ENCODE data around the gene NOTCH1. TPM values are rescaled to one million over a fixed set of nuclear protein-coding genes. Genes with fewer than 3 reads are reported as not detected.

The NOTCH1 gene
- total RNA-seq, 1 donor from 2014 or later = 67.4 TPM

DNA sequence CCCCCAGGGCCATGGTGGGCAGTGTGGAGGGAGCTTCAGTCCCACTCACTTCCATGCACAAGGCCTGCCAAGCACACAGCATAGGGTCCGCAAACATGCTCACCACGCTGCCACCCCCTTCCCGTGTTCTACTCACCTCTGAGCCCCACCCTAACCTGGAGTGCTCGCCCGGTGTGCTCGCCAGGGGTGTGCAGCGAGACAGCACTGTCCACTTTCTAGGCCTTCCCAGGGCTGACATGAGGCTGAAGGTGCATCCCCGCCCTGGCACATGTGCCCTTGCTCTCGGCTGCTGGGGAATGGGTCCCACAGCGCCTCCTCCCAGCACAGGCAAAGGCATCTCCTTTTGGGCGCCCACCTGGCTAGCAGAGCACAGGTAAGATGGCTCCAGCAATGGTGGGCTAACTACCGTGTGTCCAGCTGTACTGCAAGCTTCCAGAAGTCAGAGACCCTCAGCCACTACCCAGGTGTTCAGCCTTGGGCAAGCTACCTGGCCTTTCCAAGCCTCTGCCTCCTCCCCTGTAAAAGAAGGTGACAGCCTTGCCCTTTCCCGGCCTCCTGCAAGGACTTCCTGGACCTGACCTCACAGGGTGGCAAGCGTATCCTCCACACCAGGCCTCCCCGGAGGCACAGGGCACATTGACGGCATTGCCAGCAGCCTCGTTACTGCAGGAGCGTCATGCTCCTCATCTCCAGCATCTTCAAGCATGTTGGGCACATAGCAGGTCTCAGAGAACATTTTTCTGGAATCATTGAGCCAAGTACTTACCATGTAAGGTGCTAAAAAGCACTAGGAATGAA, 58.8 kb downstream of the NOTCH1 start:
- intact Hi-C loops (cut with micrococcal nuclease) = no loop called here

GRCh38 chr9:136486131-136486530, 59.7 kb downstream of the NOTCH1 start:
- intact Hi-C loops (cut with micrococcal nuclease) = no loop called here

DNA sequence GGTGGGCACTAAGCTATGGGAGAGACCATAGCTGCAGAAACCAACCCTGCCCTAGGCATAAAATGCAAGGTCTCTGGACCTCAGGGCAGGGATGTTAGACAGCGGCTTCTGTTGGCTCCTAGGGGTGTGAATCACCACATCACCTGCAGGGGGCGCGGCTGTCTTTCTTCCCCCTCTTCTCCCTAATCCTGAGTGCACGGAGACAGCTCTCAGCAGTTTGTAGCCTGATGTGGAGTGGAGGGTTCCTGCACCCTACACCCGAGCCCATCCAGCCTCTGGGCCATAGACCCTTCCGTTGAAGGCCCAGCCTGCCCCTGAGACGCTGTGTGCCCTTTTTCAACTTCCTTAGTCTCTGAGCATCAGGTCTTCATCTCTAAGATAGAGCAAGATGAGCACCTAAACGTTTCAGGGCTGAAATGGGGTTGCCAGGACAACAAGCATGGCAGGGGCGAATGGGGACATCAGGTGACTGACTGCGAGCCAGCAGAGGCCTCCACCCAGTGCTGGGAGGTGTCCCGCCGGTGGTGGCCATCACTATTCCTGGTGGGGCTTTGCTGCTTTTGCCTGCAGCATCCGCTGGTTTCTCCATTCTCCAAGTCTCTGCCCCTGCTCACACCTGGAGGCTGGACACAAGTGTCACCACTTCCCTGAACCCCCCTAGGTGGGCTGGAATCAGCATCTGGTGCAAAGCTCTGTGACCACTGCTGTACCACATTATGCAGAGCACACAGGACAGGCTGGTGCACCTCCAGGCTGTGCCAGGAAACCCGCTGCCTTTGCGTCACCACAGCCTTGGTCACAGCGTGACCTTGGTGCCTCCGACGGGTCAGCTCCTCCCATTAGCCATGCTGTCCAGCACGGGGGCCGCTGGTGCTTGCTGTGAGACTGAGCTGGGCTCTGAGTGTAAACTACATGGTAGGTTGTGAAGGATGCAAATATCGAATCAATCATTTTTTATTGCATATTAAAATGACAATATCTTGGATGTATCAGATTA, 60.5 kb downstream of the NOTCH1 start:
- intact Hi-C loops (cut with micrococcal nuclease) = loop anchor here (1.0 kb wide), 1 partner anchor 146 kb away; no protein-coding TSS in a partner anchor

DNA sequence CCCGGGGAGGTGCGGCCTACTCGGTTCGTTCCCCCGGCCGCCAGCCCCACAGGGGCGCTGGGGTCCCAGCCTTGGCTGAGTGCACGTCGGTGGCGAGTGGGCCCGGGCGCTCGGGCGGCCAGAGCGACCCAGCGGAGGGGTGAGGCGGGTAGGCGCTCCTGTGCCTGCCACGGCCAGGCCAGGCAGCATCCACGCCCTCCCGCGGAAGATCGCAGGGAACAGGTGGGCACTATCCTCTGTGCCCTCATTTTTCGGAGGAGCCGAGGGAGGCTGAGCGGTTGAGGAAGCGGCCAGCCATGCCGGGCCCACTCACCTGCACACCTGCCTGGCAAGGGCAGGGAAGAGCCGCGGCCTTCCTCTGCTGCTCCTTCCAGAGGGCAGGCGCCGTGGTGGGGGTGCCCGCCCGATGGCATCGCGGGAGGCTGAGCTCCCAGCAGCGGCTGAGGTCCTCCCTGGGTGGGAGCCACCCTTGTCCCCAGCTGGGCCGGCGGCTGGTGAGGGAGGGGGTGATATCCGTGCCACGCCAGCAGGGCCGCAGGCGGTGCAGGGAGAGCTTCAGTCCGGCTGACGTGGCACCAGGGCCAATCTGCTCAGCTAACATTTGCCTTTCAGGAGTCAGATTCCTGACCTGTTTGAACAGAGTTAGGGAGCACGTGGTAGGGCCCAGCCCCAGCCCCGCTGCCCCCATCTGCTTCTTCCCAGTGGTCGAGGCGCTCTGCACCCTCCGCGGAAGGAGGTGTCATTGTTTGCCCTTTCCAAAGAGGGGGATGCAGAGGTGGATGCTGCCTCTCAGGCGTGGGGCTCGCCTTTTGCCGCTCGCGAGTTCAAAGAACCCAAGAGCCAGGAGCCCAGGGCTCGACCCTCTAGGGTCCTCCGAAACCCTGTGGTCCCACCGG, 61.4 kb downstream of the NOTCH1 start:
- intact Hi-C loops (cut with micrococcal nuclease) = loop anchor here (1.0 kb wide), 1 partner anchor 147 kb away; no protein-coding TSS in a partner anchor

DNA sequence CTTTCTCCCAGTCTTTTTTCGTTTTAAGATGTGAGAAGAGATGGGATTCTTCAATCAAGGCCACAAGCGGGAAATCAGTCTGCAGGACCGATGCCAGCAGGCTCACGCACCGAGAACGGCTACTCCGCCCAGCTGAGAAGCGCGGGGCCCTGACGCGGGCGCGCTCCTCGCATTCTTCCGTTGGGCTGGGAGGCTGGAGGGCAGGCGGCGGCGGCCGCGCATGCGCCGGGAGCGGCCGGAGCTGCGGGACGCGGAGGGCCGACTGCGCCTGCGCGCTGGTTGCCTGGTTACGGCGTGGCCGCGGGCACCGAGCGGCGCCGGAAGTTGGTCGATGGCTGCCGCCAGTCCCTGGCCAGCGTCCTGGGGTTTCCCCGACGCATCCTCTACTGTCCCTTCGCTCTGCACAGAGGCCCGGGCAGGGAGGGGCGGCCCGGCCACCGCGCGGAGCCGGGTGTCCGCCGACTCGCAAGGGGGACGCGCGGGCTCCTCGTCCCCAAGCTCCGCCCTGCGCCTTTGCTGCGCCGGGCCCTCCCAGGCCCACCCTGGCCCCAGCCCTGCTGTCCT, 62.2 kb downstream of the NOTCH1 start:
- intact Hi-C loops (cut with micrococcal nuclease) = loop anchor here (1.0 to 2.0 kb wide), 9 partner anchors 45 to 509 kb away; partner anchors contain the start of genes DNLZ, ENTR1, INPP5E and NOTCH1

- intact Hi-C loops (cut with micrococcal nuclease) = loop anchor here (1.0 to 2.0 kb wide), 9 partner anchors 44 to 509 kb away; partner anchors contain the start of genes DNLZ, ENTR1, INPP5E and NOTCH1
Observed at GRCh38 chr9:136482793-136483588, 62.9 kb downstream of the NOTCH1 start, which contains the start of gene SEC16A. Gene SEC16A (minus strand): TSS chr9:136483040. CDS start chr9:136477615, 5,425 bp downstream.

- intact Hi-C loops (cut with micrococcal nuclease) = loop anchor here (2.0 kb wide), 4 partner anchors 43 to 247 kb away; partner anchors contain the start of genes INPP5E and SNAPC4
Observed at GRCh38 chr9:136482046-136482792, 63.6 kb downstream of the NOTCH1 start.

DNA sequence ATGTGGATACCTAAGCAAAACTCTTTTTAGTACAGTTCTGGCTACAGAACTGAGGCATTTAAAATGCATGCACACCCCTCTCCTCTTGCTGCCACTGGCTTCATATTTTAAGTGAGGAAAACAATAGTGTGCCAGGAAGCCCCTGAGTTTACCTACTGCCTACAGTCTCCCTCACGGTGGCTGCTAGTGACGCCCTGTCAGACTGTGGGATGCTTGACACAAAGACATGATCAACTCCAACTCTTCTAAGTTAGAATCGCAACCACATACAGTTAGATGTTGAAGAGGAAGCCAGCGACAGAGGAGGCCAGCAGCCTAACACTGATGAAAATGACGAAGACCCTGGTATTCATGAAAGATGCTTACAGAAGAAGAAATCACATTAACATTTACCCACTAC, 64.3 kb downstream of the NOTCH1 start:
- intact Hi-C loops (cut with micrococcal nuclease) = no loop called here

- intact Hi-C loops (cut with micrococcal nuclease) = no loop called here
Observed at GRCh38 chr9:136476369-136477150, 69.3 kb downstream of the NOTCH1 start.

DNA sequence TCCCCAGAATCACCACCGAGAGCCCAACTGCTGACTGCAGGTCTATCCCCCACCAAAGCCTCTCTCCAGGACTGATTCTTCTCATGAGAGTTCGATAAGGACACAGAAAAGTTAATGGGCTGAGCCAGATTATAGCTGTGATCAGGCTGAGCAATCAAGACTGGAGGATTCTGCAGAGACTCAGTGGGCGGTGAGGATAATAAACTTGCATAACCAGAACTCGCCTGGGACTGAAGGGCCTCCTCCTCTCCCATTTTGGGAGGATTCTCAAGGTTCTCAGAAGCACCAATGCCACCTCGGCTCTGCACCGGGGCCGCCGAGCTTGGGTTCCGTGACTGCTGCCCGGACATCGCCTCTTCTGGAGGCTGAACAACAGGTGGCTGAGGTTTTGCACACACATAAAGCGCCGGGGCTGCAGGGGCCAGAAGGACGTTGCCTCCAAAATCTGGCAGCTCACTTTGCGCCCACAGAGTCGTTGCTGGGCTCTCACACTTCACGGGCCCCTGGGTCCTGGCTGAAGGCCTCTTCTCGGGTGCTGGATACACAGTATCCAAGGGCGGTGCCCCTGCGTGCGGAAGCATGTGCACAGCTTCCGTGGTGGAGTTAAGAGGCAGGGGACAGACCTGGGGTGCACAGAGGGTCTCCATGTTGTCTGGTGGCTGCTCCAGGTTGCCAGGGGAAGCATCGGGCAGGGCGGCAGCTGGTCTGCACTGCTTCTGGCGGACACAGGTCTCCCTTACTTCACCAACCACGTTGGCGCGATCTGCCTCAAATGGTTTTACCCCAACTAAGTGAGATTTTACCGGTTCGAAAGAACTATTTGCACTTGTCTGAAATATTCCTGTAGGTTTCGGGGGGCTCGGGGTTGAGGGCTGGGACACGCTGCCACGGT, 70.6 kb downstream of the NOTCH1 start:
- intact Hi-C loops (cut with micrococcal nuclease) = no loop called here

DNA sequence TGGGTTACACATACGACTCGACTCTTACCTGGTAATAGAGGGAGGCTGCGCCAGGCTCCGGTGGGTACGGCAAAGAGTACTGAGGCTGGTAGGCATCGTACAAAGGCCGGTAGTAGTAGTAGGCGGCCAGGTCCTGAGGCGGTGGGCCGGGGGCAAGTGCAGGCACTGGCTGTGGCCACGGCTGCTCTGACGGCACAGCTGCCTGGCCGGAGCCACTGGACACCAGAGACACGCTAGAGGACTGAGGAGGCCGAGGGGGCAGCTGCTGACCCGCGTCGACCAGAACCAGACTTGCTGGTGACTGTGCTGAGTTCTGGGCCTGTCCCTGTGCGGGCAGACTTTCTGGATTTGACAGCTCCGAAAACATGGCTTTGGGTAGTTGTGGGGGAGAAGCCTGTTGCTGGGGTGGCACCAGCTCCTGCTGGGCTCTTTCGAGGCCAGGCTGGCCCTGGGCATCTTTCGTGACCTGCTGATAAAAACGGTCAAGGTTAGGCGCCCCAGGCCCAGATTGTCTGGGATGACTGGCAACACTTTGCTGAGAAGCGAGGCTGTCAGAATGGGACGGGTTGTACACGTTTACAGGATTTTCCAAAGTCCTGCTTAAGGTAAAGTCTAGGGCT, 71.7 kb downstream of the NOTCH1 start:
- intact Hi-C loops (cut with micrococcal nuclease) = no loop called here

- intact Hi-C loops (cut with micrococcal nuclease) = no loop called here
Observed at GRCh38 chr9:136473354-136473721, 72.5 kb downstream of the NOTCH1 start.

- intact Hi-C loops (cut with micrococcal nuclease) = no loop called here
Observed at GRCh38 chr9:136472640-136473353, 73.1 kb downstream of the NOTCH1 start.

DNA sequence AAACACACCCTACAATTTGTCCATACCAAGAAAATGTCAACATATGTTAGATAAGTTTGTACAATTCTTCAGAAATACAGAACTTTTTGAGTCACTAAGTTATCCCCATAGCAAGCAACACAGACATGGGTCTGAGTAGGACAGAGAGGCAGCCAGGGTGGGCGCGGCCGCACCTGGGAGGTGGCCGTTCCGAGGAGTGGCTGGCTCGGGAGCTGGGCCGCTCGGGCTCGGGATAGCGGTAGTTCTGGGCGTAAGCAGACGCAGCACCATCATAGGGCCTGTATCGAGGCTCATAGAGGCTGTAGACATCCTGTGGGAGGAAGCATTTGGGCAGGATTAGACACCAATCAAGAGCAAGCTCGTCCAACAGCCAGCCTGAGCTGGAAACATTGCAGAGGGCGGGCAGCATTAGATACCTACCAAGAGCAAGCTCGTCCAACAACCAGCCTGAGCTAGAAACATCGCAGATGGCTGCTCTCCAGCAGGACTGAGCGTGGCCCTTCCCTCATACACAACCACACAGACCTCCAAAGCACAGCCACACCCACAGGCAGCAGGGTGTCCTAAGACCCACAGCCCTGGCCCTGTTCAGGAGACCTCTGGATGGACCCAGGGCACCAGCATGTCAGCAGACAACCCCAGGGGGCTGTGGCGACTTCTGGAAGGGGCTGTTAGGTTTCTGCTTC, 73.9 kb downstream of the NOTCH1 start:
- intact Hi-C loops (cut with micrococcal nuclease) = no loop called here

DNA sequence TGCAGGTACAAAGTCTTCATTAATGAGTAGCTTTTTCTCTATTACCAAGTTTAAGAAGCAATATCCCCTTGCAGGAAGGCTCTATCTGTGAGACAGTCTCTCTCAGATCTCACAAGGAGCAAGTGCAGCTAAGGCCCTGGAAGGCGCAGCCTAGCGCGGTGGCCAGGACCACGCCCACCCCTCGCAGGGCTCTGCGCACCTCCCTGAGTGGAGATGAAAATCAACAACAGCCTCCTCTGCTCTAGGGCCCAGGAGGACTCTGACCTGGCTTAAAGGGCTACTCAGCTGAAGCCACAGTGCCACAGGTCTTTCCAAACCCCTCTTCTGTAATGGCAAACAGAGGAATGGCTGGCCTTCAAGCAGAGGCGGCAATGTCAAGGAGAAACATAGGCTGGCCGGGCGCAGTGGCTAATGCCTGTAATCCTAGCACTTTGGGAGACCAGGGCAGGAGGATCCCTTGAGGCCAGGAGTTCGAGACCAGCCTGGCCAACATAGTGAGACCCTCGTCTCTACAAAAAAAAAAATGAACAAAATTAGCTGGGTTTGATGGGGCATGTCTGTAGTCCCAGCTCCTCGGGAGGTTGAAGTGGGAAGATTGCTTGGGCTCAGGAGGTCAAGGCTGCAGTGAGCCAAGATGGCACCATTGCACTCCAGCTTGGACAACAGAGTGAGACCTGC, 74.9 kb downstream of the NOTCH1 start:
- intact Hi-C loops (cut with micrococcal nuclease) = no loop called here
